Kidney (tissue), 14 donors: Measurements from ENCODE around the gene UGGT2. TPM values are rescaled to one million over a fixed set of nuclear protein-coding genes. Genes with fewer than 3 reads are reported as not detected.

Experiments
- DNase-seq, 5 donors: peaks; one replicate each; pipeline ENCODE4 v3.0.0-alpha.2; 2013 to 2020
- FAIRE-seq: peaks from 2 replicates; lab custom pipeline; 2012; peaks lifted over from hg19 to GRCh38; lab: Jason Lieb, UNC
- H3K27ac ChIP-seq, 2 donors: one replicate each; pipeline ENCODE4 v1.7.0; 2013; ENCODE audit warnings: low read depth in 2 of 2, low read length in 2 of 2, inconsistent platforms in 1 of 2
- H3K27me3 ChIP-seq: one replicate; pipeline ENCODE4 v1.7.1; 2013; ENCODE audit warnings: low read length, inconsistent platforms; ENCODE audit not compliant: control insufficient read depth, insufficient read depth
- H3K36me3 ChIP-seq, 3 donors: one replicate each; pipeline versions ENCODE4 v1.7.0 to v1.7.1; 2013; ENCODE audit warnings: low read length in 3 of 3, control low read depth in 1 of 3, inconsistent platforms in 1 of 3; ENCODE audit not compliant: insufficient read depth in 3 of 3, control insufficient read depth in 2 of 3
- H3K4me1 ChIP-seq, 3 donors: one replicate each; pipeline versions ENCODE4 v1.7.0 to v1.7.1; 2013; ENCODE audit warnings: low read length in 3 of 3, inconsistent platforms in 1 of 3, low read depth in 1 of 3; ENCODE audit not compliant: control insufficient read depth in 2 of 3, insufficient read depth in 2 of 3
- H3K4me3 ChIP-seq, 3 donors: one replicate each; pipeline versions ENCODE4 v1.7.0 to v1.8.1; 2013; ENCODE audit warnings: low read length in 3 of 3, control low read depth in 1 of 3, inconsistent platforms in 1 of 3
- H3K9ac ChIP-seq, 3 donors: one replicate each; pipeline versions ENCODE4 v1.7.0 to v1.7.1; 2013; ENCODE audit warnings: low read length in 3 of 3, control low read depth in 1 of 3, inconsistent platforms in 1 of 3
- H3K9me3 ChIP-seq, 3 donors: one replicate each; pipeline versions ENCODE4 v1.7.0 to v1.7.1; 2013; ENCODE audit warnings: low read length in 3 of 3, control low read depth in 1 of 3, inconsistent platforms in 1 of 3; ENCODE audit not compliant: control insufficient read depth in 2 of 3, insufficient read depth in 1 of 3
- intact Hi-C: fragments of 100-400 bp; cut with DNase I; formaldehyde crosslinking; loops from one replicate; pipeline ENCODE4 v1.11.1; 2022
- polyA plus RNA-seq: library from polyadenylated mRNA; stranded (reverse); fragments of 350-450 nt; fragmentation: Illumina TruSeq; extraction: RNeasy Lipid Tissue Mini Kit (QIAGEN cat#74804); gene quantifications from one replicate; pipeline ENCODE4 v1.2.3, GENCODE V29; 2014; ENCODE audit warnings: low read depth, low replicate concordance; ENCODE audit not compliant: insufficient read depth
- total RNA-seq: library from RNA; stranded (reverse); fragmentation: NEBNext Ultra II Directional; extraction: Animal tissue kit (Norgen Biotek cat#: 25700); gene quantifications from one replicate; pipeline ENCODE4 v1.2.1, GENCODE V29; 2021
- TF ChIP-seq, protein P1 (sequence below): IDR thresholded peaks from 3 replicates; pipeline ENCODE4 v1.5.1; 2012; ENCODE audit warnings: mild to moderate bottlenecking, moderate library complexity, borderline replicate concordance; ENCODE audit not compliant: insufficient read depth; ENCODE audit errors: extremely low read depth
- donor health status: control.
- donor health status: control.
- donor health status: control.
- donor health status: control.
- donor health status: control.
- donor health status: DM: yes; HTN: yes; CAD: no.
- donor health status: Normal renal cell carcinoma (clear cell type).

The UGGT2 gene
- total and polyA plus RNA-seq, 2 donors from 2014 or later, result 10.0 to 31.9 TPM

DNA sequence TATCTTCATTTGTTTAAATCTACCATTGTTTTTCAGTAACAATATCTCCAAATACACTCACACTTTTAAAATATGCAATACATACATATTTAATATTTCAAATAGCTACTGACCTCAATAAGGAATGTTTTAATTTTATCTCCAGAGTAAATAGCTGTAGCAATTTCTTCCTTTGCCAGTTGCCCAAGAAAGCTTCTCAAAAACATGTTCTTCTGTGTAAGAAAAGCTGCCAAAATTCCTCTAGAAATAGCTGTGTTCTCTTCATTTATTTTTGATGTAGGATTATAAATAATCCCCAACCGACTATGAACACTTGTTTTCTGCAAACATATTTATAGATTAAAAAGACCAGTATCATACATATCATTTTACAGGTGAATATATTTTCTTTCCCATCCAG, 150.5 kb downstream of the UGGT2 start:
- FAIRE-seq, result no peak

DNA sequence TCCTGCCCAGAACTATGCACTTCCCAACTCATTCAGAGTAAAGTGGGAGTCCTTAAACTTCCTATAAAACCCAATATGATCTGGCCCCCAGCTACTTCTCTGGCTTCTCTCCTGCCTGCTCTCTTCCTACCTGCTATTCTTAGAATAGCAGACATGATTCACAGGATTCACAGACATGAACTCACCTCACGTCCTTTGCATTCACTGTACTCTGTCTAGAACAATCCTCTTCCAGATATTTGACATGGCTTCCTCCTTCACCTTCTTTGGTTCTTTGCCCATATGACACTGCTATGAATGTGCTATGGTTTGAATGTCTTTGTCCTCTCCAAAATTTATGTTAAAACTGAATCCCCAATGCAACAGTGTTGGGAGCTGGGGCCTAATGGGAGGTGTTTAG, 154.9 kb downstream of the UGGT2 start:
- Histone ChIP-seq H3K27ac (no peak overlapping the region), H3K4me1 (no peaks in the 10 kb centered on the region), H3K36me3 (no peaks in the 10 kb centered on the region), H3K27me3 (no peaks in the 10 kb centered on the region), H3K4me3 (no peak overlapping the region), H3K9ac (no peak overlapping the region), H3K9me3 (no peaks in the 10 kb centered on the region)
- TF ChIP-seq, protein P1, sequence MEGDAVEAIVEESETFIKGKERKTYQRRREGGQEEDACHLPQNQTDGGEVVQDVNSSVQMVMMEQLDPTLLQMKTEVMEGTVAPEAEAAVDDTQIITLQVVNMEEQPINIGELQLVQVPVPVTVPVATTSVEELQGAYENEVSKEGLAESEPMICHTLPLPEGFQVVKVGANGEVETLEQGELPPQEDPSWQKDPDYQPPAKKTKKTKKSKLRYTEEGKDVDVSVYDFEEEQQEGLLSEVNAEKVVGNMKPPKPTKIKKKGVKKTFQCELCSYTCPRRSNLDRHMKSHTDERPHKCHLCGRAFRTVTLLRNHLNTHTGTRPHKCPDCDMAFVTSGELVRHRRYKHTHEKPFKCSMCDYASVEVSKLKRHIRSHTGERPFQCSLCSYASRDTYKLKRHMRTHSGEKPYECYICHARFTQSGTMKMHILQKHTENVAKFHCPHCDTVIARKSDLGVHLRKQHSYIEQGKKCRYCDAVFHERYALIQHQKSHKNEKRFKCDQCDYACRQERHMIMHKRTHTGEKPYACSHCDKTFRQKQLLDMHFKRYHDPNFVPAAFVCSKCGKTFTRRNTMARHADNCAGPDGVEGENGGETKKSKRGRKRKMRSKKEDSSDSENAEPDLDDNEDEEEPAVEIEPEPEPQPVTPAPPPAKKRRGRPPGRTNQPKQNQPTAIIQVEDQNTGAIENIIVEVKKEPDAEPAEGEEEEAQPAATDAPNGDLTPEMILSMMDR, result no peak
- FAIRE-seq (no peak), DNase-seq (no peak)
- intact Hi-C loops, result no loop called here

More for the DNA sequence above, 150.5 kb downstream of the UGGT2 start:
- no peak overlapping the region for H3K9ac ChIP-seq
- no peak overlapping the region for H3K27ac ChIP-seq
- TF ChIP-seq, protein P1, result no peak
- no peak overlapping the region for H3K4me3 ChIP-seq
- no peaks in the 10 kb centered on the region for H3K9me3 ChIP-seq
- no peaks in the 10 kb centered on the region for H3K36me3 ChIP-seq
- intact Hi-C loops, result no loop called here
- no peak for DNase-seq
- no peaks in the 10 kb centered on the region for H3K27me3 ChIP-seq
- H3K4me1 ChIP-seq, result no peaks in the 10 kb centered on the region

DNA sequence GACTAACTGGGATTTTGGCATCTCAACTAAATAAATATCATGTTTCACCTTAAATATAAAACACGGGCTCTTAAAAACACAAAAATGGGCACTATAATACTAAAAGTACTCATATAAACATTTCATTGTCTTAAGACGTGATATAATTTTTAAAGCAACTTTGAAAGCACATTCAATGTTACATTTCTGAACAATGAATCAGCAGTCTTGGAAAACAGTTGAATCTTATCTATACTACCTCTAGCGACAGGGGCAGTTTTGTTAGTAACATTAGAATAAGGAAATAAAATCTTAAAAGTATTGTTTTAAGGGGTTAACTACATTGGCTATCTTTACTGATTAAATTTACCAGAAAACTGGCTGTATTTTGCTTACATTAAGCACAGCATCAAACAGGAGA, 156.9 kb downstream of the UGGT2 start:
- no peak for FAIRE-seq
- Histone ChIP-seq H3K9me3 (no peaks in the 10 kb centered on the region), H3K4me1 (no peaks in the 10 kb centered on the region), H3K9ac (no peak overlapping the region), H3K36me3 (peaks cover 0 to 2% (median 0%) of the 10 kb centered on the region in 3 donors), H3K4me3 (no peak overlapping the region), H3K27me3 (no peaks in the 10 kb centered on the region), H3K27ac (no peak overlapping the region)
- intact Hi-C loops, result no loop called here
- TF ChIP-seq, protein P1, result no peak
- DNase-seq, result no peak

DNA sequence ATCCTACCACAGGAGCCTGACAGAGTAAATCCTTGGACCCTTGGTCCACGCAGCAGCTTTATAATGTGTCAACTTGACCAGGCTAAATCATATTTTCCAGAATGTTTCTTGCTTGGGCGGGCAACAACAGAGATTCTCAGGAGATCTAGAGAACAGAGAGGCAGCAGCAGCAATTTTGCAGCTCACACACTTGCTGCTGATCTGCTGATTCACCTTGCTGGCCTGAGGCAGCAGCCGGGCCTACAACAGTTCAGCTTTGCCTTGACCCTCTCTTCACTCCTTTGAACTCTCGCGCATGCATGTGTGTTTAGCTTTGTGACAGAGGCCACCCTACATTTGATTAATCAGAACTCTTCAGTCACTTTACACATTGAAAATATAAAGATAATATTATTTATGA, 159.3 kb downstream of the UGGT2 start:
- no peaks in the 10 kb centered on the region for H3K27me3 ChIP-seq
- no peak overlapping the region for H3K27ac ChIP-seq
- H3K9me3 ChIP-seq, result no peaks in the 10 kb centered on the region
- no peak overlapping the region for H3K4me3 ChIP-seq
- no peak overlapping the region for H3K9ac ChIP-seq
- FAIRE-seq (no peak), DNase-seq (no peak)
- no peaks in the 10 kb centered on the region for H3K4me1 ChIP-seq
- intact Hi-C loops, result no loop called here
- TF ChIP-seq, protein P1, result no peak
- H3K36me3 ChIP-seq, result peaks cover 0 to 2% (median 2%) of the 10 kb centered on the region in 3 donors
